ENCODE data around the gene SIGLEC10. TPM values are rescaled to one million over a fixed set of nuclear protein-coding genes. Genes with fewer than 3 reads are reported as not detected.

Gene SIGLEC10
- total and polyA plus RNA-seq, 2 experiments from 2014 or later = not detected

GRCh38 chr19:51377422-51377821, 40.0 kb downstream of the SIGLEC10 start:
- Histone ChIP-seq H3K9me3 (ENCODE audit: low read depth) (no peaks in the 10 kb centered on the region), H3K27me3 (replicated peaks; ENCODE audit: insufficient read depth) (no peaks in the 10 kb centered on the region), H3K9ac (no peak overlapping the region), H3K36me3 (ENCODE audit: low read depth) (no peaks in the 10 kb centered on the region), H3F3A (ENCODE audit: insufficient read depth) (no peaks in the 10 kb centered on the region), H4K20me1 (ENCODE audit: insufficient read depth) (no peaks in the 10 kb centered on the region), H3K4me1 (ENCODE audit: insufficient read depth) (no peaks in the 10 kb centered on the region), H3K79me2 (ENCODE audit: insufficient read depth) (no peaks in the 10 kb centered on the region), H3K4me3 (no peak overlapping the region), H3K9me2 (ENCODE audit: insufficient read depth) (no peaks in the 10 kb centered on the region), H3K27ac (no peak overlapping the region), H3K4me2 (ENCODE audit: unreplicated experiment) (no peak overlapping the region), H2AFZ (no peak overlapping the region)
- no peak for DNase-seq
- in situ Hi-C loops (cut with MboI) = no loop called here
- 68 to 78% methylated on average over 2 of the region's 2 CpGs for WGBS, 2 experiments (ENCODE audit: low coverage in 1 of 2, low lambda C conversion rate in 2 of 2, missing lambda C conversion rate in 2 of 2)
- TF ChIP-seq EZH2 (IDR thresholded peaks at IDR 0.05; ENCODE audit: insufficient read depth, poor library complexity, severe bottlenecking) = no peak
- no peak for TF ChIP-seq EZH2phosphoT487 (IDR thresholded peaks at IDR 0.05; ENCODE audit: insufficient read depth, low read depth)

- Histone ChIP-seq H3K79me2 (ENCODE audit: insufficient read depth) (no peaks in the 10 kb centered on the region), H3K27me3 (replicated peaks; ENCODE audit: insufficient read depth) (no peaks in the 10 kb centered on the region), H3F3A (ENCODE audit: insufficient read depth) (no peaks in the 10 kb centered on the region), H3K9ac (no peak overlapping the region), H3K4me1 (ENCODE audit: insufficient read depth) (no peaks in the 10 kb centered on the region), H3K27ac (no peak overlapping the region), H3K9me2 (ENCODE audit: insufficient read depth) (no peaks in the 10 kb centered on the region), H3K4me2 (ENCODE audit: unreplicated experiment) (no peak overlapping the region), H3K9me3 (ENCODE audit: low read depth) (no peaks in the 10 kb centered on the region), H3K4me3 (no peak overlapping the region), H4K20me1 (ENCODE audit: insufficient read depth) (no peaks in the 10 kb centered on the region), H2AFZ (no peak overlapping the region), H3K36me3 (ENCODE audit: low read depth) (no peaks in the 10 kb centered on the region)
- DNase-seq = no peak
- in situ Hi-C loops (cut with MboI) = no loop called here
- WGBS, 2 experiments (ENCODE audit: low coverage in 1 of 2, low lambda C conversion rate in 2 of 2, missing lambda C conversion rate in 2 of 2) = 51 to 61% methylated on average over 10 to 11 of the region's 11 CpGs
- TF ChIP-seq EZH2phosphoT487 (IDR thresholded peaks at IDR 0.05; ENCODE audit: insufficient read depth, low read depth) = no peak
- TF ChIP-seq EZH2 (IDR thresholded peaks at IDR 0.05; ENCODE audit: insufficient read depth, poor library complexity, severe bottlenecking) = no peak
Measured at GRCh38 chr19:51375504-51376221, 41.8 kb downstream of the SIGLEC10 start.

GRCh38 chr19:51372649-51373504, 44.6 kb downstream of the SIGLEC10 start, which contains the start of gene NKG7:
NKG7 (minus strand) TSS chr19:51372654; CDS start chr19:51372535, 119 bp downstream.
- 34 to 36% methylated on average over 9 of the region's 9 CpGs for WGBS, 2 experiments (ENCODE audit: low coverage in 1 of 2, low lambda C conversion rate in 2 of 2, missing lambda C conversion rate in 2 of 2)
- no peaks in the 10 kb centered on the region for H3K79me2 ChIP-seq (ENCODE audit: insufficient read depth)
- H3K4me2 ChIP-seq (ENCODE audit: unreplicated experiment) = no peak within 1 kb of the TSS
- no peak within 1 kb of the TSS for H3K27ac ChIP-seq
- in situ Hi-C loops (cut with MboI) = no loop called here
- H3K9ac ChIP-seq = no peak within 1 kb of the TSS
- no peak within 1 kb of the TSS for H3K4me3 ChIP-seq
- H4K20me1 ChIP-seq (ENCODE audit: insufficient read depth) = no peaks in the 10 kb centered on the region
- no peaks in the 10 kb centered on the region for H3K9me3 ChIP-seq (ENCODE audit: low read depth)
- no peaks in the 10 kb centered on the region for H3K9me2 ChIP-seq (ENCODE audit: insufficient read depth)
- no peak for TF ChIP-seq EZH2 (IDR thresholded peaks at IDR 0.05; ENCODE audit: insufficient read depth, poor library complexity, severe bottlenecking)
- no peaks in the 10 kb centered on the region for H3K36me3 ChIP-seq (ENCODE audit: low read depth)
- H3K4me1 ChIP-seq (ENCODE audit: insufficient read depth) = no peaks in the 10 kb centered on the region
- no peak within 1 kb of the TSS for H2AFZ ChIP-seq
- H3K27me3 ChIP-seq (replicated peaks; ENCODE audit: insufficient read depth) = no peaks in the 10 kb centered on the region
- no peaks in the 10 kb centered on the region for H3F3A ChIP-seq (ENCODE audit: insufficient read depth)
- DNase-seq = no peak

- Histone ChIP-seq H3K9ac (no peak overlapping the region), H3K79me2 (ENCODE audit: insufficient read depth) (no peaks in the 10 kb centered on the region), H3K27ac (no peak overlapping the region), H3K9me3 (ENCODE audit: low read depth) (no peaks in the 10 kb centered on the region), H3K36me3 (ENCODE audit: low read depth) (no peaks in the 10 kb centered on the region), H3K4me1 (ENCODE audit: insufficient read depth) (no peaks in the 10 kb centered on the region), H4K20me1 (ENCODE audit: insufficient read depth) (no peaks in the 10 kb centered on the region), H3K4me3 (no peak overlapping the region), H3F3A (ENCODE audit: insufficient read depth) (no peaks in the 10 kb centered on the region), H3K9me2 (ENCODE audit: insufficient read depth) (no peaks in the 10 kb centered on the region), H3K4me2 (ENCODE audit: unreplicated experiment) (no peak overlapping the region), H3K27me3 (replicated peaks; ENCODE audit: insufficient read depth) (no peaks in the 10 kb centered on the region), H2AFZ (no peak overlapping the region)
- in situ Hi-C loops (cut with MboI) = no loop called here
- no peak for DNase-seq
- WGBS, 2 experiments (ENCODE audit: low coverage in 1 of 2, low lambda C conversion rate in 2 of 2, missing lambda C conversion rate in 2 of 2) = 67 to 74% methylated on average over 17 to 18 of the region's 18 CpGs
- no peak for TF ChIP-seq EZH2phosphoT487 (IDR thresholded peaks at IDR 0.05; ENCODE audit: insufficient read depth, low read depth)
- TF ChIP-seq EZH2 (IDR thresholded peaks at IDR 0.05; ENCODE audit: insufficient read depth, poor library complexity, severe bottlenecking) = no peak
Measured at GRCh38 chr19:51372021-51372648, 45.3 kb downstream of the SIGLEC10 start.

Data from GM23248 (cell line).